Epithelial cell of esophagus (primary cell): Measurements from ENCODE around the gene RHOBTB3.

Experiments used
- DNase-seq: peaks from one replicate; pipeline ENCODE4 v3.0.0; 2010; ENCODE audit warnings: low read depth
- H3K4me3 ChIP-seq: 2 replicates; pipeline ENCODE4 v1.5.1; 2011; ENCODE audit warnings: mild to moderate bottlenecking, low read length, control low read depth
- TF ChIP-seq, protein P1 (sequence below): IDR thresholded peaks from 2 replicates; pipeline ENCODE4 v1.5.1; 2011; ENCODE audit warnings: low read depth, mild to moderate bottlenecking, low read length, control low read depth, inconsistent platforms; ENCODE audit not compliant: insufficient read depth; ENCODE audit errors: missing control alignments

The RHOBTB3 gene

GRCh38 chr5:95738072-95738471 is 6.9 kb downstream of the RHOBTB3 start:
- TF ChIP-seq, protein P1, sequence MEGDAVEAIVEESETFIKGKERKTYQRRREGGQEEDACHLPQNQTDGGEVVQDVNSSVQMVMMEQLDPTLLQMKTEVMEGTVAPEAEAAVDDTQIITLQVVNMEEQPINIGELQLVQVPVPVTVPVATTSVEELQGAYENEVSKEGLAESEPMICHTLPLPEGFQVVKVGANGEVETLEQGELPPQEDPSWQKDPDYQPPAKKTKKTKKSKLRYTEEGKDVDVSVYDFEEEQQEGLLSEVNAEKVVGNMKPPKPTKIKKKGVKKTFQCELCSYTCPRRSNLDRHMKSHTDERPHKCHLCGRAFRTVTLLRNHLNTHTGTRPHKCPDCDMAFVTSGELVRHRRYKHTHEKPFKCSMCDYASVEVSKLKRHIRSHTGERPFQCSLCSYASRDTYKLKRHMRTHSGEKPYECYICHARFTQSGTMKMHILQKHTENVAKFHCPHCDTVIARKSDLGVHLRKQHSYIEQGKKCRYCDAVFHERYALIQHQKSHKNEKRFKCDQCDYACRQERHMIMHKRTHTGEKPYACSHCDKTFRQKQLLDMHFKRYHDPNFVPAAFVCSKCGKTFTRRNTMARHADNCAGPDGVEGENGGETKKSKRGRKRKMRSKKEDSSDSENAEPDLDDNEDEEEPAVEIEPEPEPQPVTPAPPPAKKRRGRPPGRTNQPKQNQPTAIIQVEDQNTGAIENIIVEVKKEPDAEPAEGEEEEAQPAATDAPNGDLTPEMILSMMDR = no peak
- DNase-seq = no peak
- H3K4me3 ChIP-seq = no peak overlapping the region

- TF ChIP-seq, protein P1 = no peak
- H3K4me3 ChIP-seq = no peak overlapping the region
- no peak for DNase-seq
Observed at GRCh38 chr5:95738834-95739233, 7.7 kb downstream of the RHOBTB3 start.

- no peak for DNase-seq
- H3K4me3 ChIP-seq = no peak overlapping the region
- TF ChIP-seq, protein P1 = no peak
Observed at GRCh38 chr5:95739857-95740256, 8.7 kb downstream of the RHOBTB3 start.

GRCh38 chr5:95741458-95741857 is 10.3 kb downstream of the RHOBTB3 start:
- no peak for DNase-seq
- H3K4me3 ChIP-seq = no peak overlapping the region
- TF ChIP-seq, protein P1 = no peak

- DNase-seq = peak; percentile 75
- TF ChIP-seq, protein P1 = no peak
- no peak overlapping the region for H3K4me3 ChIP-seq
Observed at GRCh38 chr5:95743232-95743631, 12.1 kb downstream of the RHOBTB3 start.

GRCh38 chr5:95743877-95744276 is 12.7 kb downstream of the RHOBTB3 start:
- TF ChIP-seq, protein P1 = no peak
- H3K4me3 ChIP-seq = no peak overlapping the region
- DNase-seq = no peak

- TF ChIP-seq, protein P1 = no peak
- no peak for DNase-seq
- H3K4me3 ChIP-seq = no peak overlapping the region
Observed at GRCh38 chr5:95746194-95746593, 15.1 kb downstream of the RHOBTB3 start.
